Testis (tissue), 3 donors: ENCODE results near the gene CMTR1. TPM values are rescaled to one million over a fixed set of nuclear protein-coding genes. Genes with fewer than 3 reads are reported as not detected.
"Not testable (repeated sequence)": the region's sequence is repeated elsewhere in the genome, so short reads cannot be mapped to it uniquely, and the experiment has no call there.

ENCODE experiments used
- DNase-seq: peaks from one replicate; pipeline ENCODE4 v3.0.0-alpha.2; 2019
- H3K27ac ChIP-seq, 2 donors: fragments of 200-600 bp; sonication (generic); one replicate each; pipeline ENCODE4 v1.5.1; 2019
- H3K27me3 ChIP-seq: fragments of 200-600 bp; sonication (generic); one replicate; pipeline ENCODE4 v1.5.1; 2019
- H3K36me3 ChIP-seq: fragments of 200-600 bp; sonication (generic); one replicate; pipeline ENCODE4 v1.5.1; 2017; ENCODE audit warnings: low read depth; ENCODE audit errors: missing control alignments
- H3K4me1 ChIP-seq: fragments of 200-600 bp; sonication (generic); one replicate; pipeline ENCODE4 v1.5.1; 2019
- H3K4me3 ChIP-seq, 2 donors: fragments of 200-600 bp; sonication (generic); one replicate each; pipeline ENCODE4 v1.5.1; 2017 to 2019
- H3K9me3 ChIP-seq: fragments of 200-600 bp; sonication (generic); one replicate; pipeline ENCODE4 v1.5.1; 2017
- POLR2A ChIP-seq: fragments of 450-650 bp; IDR thresholded peaks from one replicate; pipeline ENCODE4 v1.6.1; 2017; ENCODE audit warnings: antibody characterized with exemption, mild to moderate bottlenecking, moderate library complexity
- WGBS, 2 donors: methylation state at CpG; one replicate each; pipeline ENCODE4 v1.1.5; 2018; 5-methylcytosine and 5-hydroxymethylcytosine counted together
- intact Hi-C: fragments of 100-400 bp; cut with DNase I; formaldehyde crosslinking; loops from one replicate; pipeline ENCODE4 v1.15.1; 2023; ENCODE audit warnings: low total_unique reads
- polyA plus RNA-seq: library from polyadenylated mRNA; stranded (reverse); fragments of 350-450 nt; fragmentation: Illumina TruSeq; extraction: RNeasy Lipid Tissue Mini Kit (QIAGEN cat#74804); gene quantifications from one replicate; pipeline ENCODE4 v1.2.3, GENCODE V29; 2014; ENCODE audit warnings: low read depth, low replicate concordance; ENCODE audit not compliant: insufficient read depth
- total RNA-seq, 2 donors: library from RNA; depleted of rRNA; stranded (reverse); fragments of >200 nt; gene quantifications; one replicate each; pipeline ENCODE4 v1.2.3, GENCODE V29; 2016
- TF ChIP-seq, protein P1 (sequence below), 3 experiments: fragments of 450-650 bp in 2 of 3; fragments of 200-600 bp in 1 of 3; sonication (generic) in 1 of 3; IDR thresholded peaks; one replicate each; pipeline ENCODE4 v1.5.1; 2016 to 2019; ENCODE audit warnings: antibody characterized with exemption in 3 of 3, mild to moderate bottlenecking in 2 of 3, moderate library complexity in 1 of 3

CMTR1 gene
- total and polyA plus RNA-seq, 3 donors from 2014 or later: 123 to 234 (median 231) TPM

DNA sequence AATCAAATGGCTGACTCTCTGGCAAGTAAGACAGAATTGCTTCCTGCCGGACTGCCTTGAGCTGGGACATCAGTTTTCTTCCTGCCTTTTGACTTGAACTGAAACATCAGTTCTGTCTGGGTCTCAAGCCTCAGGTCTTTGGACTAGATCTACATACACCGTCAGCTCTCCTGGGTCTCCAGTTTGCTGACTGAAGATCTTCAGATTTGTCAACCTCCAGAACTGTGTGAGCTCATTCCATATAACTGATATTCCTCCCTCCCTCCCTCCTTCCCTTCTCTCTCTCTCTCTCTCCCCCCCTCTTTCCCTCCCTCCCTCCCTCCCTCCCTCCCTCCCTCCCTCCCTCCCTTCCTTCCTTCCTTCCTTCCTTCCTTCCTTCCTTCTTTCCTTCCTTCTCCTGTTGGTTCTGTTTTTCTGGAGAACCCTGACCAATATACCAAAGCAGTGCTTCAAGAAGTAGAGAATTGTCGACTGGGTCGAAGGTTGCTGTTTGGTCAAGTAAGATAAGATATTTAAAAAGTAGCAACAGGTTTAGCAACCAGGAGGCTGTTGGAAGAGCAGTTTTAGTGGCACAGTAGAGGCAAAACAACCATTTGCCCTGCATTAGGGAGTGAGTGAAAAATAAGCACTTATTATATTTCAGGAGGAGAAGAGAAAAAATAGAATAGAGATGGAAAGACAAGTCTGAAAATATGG, 33.1 kb upstream of the CMTR1 start:
- intact Hi-C loops: loop anchor here (10.0 kb wide), 1 partner anchor 755 kb away; no protein-coding TSS in a partner anchor
- DNase-seq: no peak
- TF ChIP-seq, protein P1, sequence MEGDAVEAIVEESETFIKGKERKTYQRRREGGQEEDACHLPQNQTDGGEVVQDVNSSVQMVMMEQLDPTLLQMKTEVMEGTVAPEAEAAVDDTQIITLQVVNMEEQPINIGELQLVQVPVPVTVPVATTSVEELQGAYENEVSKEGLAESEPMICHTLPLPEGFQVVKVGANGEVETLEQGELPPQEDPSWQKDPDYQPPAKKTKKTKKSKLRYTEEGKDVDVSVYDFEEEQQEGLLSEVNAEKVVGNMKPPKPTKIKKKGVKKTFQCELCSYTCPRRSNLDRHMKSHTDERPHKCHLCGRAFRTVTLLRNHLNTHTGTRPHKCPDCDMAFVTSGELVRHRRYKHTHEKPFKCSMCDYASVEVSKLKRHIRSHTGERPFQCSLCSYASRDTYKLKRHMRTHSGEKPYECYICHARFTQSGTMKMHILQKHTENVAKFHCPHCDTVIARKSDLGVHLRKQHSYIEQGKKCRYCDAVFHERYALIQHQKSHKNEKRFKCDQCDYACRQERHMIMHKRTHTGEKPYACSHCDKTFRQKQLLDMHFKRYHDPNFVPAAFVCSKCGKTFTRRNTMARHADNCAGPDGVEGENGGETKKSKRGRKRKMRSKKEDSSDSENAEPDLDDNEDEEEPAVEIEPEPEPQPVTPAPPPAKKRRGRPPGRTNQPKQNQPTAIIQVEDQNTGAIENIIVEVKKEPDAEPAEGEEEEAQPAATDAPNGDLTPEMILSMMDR (IDR thresholded peaks at IDR 0.05): no peak
- no peak for TF ChIP-seq POLR2A
- H3K9me3 ChIP-seq: no peaks in the 10 kb centered on the region
- no peaks in the 10 kb centered on the region for H3K27me3 ChIP-seq
- no peak overlapping the region for H3K4me3 ChIP-seq
- 58 to 61% methylated on average over 4 of the region's 4 CpGs for WGBS, 2 donors
- H3K4me1 ChIP-seq: peaks cover 34% of the 10 kb centered on the region
- peak overlapping the region; percentile 44 to 58 for H3K27ac ChIP-seq
- no peaks in the 10 kb centered on the region for H3K36me3 ChIP-seq

GRCh38 chr6:37401658-37402057, 31.4 kb upstream of the CMTR1 start:
- H3K4me3 ChIP-seq, H3K27me3 ChIP-seq, H3K36me3 ChIP-seq, intact Hi-C loops, H3K9me3 ChIP-seq: not testable (repeated sequence)
- H3K27ac ChIP-seq: peak overlapping the region in 1 of 2 donors; percentile 41
- H3K4me1 ChIP-seq: peaks cover 30% of the 10 kb centered on the region
- peak; percentile 80 for DNase-seq

DNA sequence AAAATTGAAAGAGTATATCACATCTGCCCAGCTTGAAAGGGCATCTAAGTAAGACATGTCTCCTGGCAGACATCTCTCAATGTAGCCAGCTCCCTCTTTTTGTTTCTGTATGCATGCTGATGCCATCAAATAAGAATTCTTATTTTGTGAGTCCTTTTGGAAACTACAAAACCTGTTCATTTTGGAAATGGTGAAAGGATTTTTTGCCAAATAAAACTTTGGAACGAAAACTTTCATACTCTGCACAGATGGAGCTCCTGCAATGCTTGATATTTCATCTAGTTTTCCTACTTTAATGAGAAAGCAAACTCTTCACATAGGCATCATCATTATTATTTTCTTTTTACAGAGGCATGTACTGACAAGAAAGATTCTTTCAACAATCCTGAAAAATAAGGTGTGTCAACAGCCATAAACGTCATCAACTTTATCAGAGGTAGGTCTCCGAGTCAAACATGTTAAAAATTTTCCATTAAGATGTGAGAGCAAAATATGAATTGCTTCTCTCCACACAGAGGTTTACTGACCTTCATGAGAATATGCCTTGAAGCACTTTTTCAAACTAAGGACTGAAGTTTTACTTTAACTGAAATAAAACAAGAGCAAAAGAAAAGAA, 26.2 kb upstream of the CMTR1 start:
- H3K27me3 ChIP-seq: no peaks in the 10 kb centered on the region
- intact Hi-C loops: no loop called here
- no peak overlapping the region for H3K27ac ChIP-seq
- TF ChIP-seq, protein P1 (IDR thresholded peaks at IDR 0.05): no peak
- TF ChIP-seq POLR2A: no peak
- DNase-seq: no peak
- H3K4me1 ChIP-seq: peaks cover 7% of the 10 kb centered on the region
- H3K4me3 ChIP-seq: no peak overlapping the region
- WGBS, 2 donors: 44 to 49% methylated on average over 3 of the region's 3 CpGs
- no peaks in the 10 kb centered on the region for H3K36me3 ChIP-seq
- H3K9me3 ChIP-seq: no peaks in the 10 kb centered on the region

- H3K36me3 ChIP-seq: no peaks in the 10 kb centered on the region
- peaks cover 3% of the 10 kb centered on the region for H3K4me1 ChIP-seq
- H3K27me3 ChIP-seq: no peaks in the 10 kb centered on the region
- H3K4me3 ChIP-seq: no peak overlapping the region
- 88 to 91% methylated on average over 5 of the region's 5 CpGs for WGBS, 2 donors
- intact Hi-C loops: no loop called here
- no peak for TF ChIP-seq POLR2A
- TF ChIP-seq, protein P1 (IDR thresholded peaks at IDR 0.05): no peak
- DNase-seq: no peak
- H3K9me3 ChIP-seq: no peaks in the 10 kb centered on the region
- no peak overlapping the region for H3K27ac ChIP-seq
Measured at GRCh38 chr6:37407948-37408347, 25.1 kb upstream of the CMTR1 start.

DNA sequence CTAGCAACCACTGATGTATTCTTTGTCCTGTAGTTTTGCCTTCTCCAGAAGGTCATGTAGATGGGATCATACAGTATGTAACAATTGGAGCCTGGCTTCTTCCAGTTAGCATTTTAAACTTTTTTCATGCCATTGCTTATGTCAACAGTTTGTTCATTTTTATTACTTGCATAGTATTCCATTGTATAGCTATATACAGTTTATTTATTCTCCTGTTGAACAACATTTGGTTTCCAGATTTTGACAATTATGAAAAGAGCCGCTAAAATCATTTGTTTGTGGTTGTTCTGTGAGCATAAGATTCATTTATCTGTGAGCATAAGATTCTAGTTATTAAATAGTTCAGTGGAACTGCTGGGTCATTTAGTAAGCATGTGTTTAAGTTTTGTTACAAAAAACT, 23.5 kb upstream of the CMTR1 start:
- WGBS, 2 donors: 91 to 95% methylated on average over 1 of the region's 1 CpG
- no peak for DNase-seq
- intact Hi-C loops: no loop called here
- Histone ChIP-seq H3K4me3 (no peak overlapping the region), H3K36me3 (no peaks in the 10 kb centered on the region), H3K4me1 (no peaks in the 10 kb centered on the region), H3K9me3 (no peaks in the 10 kb centered on the region), H3K27ac (no peak overlapping the region), H3K27me3 (no peaks in the 10 kb centered on the region)
- no peak for TF ChIP-seq POLR2A
- TF ChIP-seq, protein P1 (IDR thresholded peaks at IDR 0.05): no peak
